HuH-7 (cell line): ENCODE results near the gene MFRP.
A peak's percentile ranks its signal among the peaks of the same experiment; 100 is the strongest.

ENCODE experiments used
- DNase-seq: peaks from one replicate; pipeline ENCODE4 v3.0.0; 2011; ENCODE audit warnings: low spot score

MFRP gene

DNA sequence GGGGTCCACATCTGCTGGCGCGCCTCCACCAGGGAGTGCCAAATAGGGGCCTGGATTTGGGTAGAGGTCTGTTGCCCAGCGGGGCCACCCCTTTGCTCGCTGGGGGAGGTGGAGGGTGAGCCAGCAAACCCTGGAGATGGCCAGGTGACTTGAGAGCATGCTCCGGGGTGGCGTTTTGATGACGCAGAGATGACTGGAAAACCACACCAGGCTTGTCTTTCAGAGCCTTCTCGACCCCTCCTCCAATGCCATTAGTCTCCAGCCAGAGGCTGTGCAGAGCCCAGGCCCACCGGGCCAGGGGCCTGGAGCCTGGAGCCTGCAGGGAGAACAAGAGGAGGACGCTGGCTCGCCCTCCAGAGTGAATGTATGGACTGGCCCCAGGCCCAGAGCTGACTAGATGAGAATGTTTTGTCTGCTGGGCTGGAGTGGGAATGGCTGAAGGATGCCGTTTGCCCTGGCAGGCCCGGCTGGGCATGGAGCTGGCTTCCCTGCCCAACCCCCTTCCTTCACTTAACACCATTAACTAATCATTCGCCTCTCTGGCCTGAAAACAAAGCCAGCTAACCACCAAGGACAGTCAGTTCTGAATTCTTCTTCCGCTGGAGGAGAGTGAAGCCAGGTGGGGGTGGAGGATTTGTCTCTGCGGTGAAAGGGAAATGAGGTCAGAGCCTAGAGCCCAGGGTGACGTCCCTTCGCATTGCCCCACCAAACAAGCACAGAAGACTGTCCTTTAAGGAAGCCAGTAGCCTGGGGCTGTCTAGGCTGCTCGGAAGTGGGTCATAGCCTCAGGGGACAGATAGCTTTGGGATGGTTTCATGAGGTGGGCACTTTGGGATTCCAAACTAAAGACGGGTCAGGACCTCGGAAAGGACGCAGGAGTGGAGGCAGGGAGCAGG is 28.0 kb downstream of the MFRP start:
- no peak for DNase-seq

DNA sequence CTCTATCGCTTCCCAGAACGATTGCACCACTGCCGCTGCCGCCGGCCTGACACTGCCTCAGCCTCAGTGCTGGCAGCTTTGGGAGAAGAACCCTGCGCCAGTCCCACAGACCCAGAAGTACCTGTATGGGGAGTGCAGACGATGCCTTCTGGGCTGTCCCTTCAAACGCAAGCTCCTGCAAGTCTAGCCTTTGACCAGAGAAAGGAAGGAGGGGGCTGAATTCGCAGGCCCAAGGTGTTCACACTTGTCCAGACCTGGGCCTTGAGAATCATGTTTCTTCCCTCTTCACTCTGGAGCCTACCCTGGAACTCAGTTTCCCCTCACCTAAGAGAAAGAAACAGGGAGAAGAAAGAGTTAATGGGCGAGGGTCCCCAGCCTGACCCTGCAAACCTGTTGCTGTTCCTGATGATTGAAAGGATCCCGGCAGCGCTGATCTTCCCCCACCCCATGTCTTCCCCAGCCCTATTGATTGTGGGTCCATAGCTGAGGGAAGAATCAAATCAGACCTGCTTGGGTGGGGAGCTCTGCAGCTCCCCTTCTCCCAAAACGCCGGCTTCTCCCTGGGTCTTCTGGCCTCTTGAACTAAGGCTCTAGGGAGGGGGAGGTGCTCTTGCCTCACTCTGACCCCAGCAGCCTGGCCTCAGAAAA is 28.8 kb downstream of the MFRP start:
- DNase-seq, result no peak

DNA sequence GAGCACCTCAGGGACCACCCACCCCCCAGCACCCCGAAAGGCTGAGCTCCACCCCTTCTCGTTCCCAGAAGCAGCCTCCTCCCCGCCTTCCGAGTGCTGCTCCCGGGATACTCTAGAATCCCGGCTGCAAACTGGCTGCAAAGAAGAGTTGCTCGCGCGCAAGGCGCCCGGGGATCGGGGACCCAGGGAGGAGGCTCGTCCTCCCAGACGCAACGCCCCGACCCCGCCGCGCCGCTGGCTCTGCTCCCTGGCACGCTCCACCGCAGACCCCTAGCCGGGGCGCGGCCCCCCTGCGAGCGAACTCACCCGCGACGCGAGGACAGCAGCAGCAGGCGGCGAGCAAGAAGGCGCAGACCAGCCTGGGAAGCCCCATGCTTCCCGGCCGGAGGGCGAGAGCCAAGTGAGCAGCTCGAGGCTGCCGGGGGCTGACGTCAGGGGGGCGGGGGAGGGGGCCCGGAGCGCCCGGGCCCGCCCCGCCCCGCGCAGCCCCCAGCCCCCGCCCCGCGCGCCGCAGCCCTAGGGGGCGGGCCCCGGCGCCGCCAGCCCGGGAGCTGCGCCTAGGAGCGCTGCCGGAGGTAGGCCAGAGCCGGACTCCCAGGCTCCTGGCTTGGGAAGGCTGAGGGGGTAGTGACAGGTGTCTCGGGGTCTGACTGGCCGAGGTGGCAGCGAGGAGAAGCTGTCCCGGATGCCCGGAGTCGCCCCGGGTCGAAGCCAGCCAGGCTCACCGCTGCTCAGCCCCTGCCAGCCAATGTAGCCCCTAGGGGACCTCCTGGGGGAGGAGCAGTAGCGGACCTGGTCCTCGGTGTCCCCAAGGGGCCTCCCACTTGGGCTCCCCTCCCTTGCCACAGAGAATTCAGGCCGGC is 29.5 kb downstream of the MFRP start, which contains the start of gene MCAM:
Gene MCAM (minus strand): TSS at position 402 of the 863 bp plus-strand sequence. CDS start 29 bp downstream, at position 373.
- peak; percentile 78 for DNase-seq

DNA sequence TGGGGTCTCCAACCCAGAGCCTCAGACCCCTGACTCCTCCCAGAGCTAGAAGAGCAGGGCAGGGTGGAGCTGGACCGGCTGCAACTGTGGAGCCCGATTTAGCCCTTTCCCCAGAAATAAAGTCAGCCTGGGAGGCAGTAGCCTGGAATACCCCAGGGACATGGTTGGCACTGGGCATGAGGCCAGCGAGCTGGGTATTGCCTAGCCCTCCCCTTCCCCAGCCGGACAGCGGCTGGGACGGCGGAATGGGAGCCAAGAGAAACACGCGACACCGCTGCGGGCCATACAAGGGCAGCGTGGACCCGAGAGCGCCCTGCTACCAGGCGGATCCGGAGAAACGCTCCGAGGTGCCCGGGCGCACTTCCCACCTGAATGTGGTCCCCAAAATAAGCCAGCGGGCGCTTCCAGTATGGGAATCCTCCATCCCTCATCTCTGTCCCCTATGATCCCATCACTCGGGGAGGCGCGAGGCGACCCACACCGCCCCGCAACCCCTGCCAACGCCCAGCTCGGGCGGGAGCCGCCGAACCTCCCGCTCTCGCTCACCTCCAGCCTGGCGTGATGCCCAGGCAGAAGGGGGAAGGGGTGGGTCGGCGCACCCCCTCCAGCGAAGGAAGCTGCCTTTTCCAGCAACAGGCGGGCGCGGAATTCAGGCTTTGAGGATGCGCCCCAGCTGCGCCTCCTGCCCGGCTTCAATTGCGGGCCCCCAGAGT is 30.3 kb downstream of the MFRP start:
- DNase-seq, result no peak

DNA sequence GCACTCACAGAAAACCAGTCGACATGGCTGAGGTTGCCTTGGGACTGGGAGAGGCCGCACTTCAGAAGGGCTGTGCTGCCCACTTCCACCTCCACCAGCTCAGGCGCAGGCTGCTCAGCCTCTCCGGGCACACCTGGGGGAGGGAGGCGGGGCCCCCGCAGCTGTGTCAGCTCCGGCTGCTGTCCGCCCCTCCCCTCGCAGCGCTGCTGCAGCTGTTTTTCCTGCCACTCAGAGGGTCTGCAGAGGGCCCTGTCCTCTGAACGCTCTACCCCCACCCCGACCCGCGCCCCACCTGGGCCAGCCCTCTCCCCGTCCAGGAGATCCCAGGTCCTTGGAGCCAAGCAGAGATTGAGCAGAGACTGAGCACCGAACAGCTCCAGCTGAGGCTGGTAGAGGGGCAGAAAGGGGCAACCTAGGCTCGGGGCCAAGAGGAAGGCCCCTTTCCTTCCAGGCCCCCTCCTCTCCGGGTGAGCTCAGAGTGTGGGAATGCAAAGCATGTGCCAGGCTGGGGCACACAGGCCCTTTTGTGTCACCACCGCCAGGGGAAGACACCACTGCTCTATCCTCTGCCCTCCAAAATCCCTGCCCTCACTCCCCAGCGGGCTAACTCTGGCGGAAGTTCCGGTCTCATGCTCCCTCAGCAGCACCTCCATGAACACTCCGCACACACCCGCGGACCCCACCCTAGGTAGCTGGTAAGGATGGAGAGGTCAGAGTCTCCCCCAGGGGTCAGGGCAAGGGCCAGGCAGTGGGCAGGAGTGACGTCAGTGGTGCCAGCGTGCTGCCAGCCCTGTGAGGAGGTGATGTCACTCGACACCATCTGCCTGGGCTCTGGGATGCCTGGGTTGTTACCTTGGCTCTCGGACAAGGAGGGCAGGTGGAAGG is 31.1 kb downstream of the MFRP start:
- no peak for DNase-seq

DNA sequence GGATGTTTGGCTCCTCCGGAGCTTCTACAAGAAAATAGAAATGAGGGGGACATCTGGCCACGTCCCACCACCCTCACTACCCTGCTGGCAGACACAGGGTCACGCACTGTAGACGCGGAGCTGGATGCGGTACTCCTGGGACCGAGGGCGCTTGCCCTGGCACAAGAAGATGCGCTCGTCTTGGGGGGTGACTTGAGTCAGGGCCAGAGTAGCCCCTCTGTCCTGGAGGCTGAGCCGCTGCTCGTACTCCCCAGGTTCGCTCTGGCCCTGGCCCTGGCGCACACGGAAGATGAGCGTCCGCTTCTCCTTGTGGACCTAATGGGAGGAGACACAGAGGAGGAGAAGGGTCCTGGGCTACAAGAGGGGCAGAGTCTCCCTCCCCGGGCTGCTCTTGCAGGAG is 31.8 kb downstream of the MFRP start:
- no peak for DNase-seq

DNA sequence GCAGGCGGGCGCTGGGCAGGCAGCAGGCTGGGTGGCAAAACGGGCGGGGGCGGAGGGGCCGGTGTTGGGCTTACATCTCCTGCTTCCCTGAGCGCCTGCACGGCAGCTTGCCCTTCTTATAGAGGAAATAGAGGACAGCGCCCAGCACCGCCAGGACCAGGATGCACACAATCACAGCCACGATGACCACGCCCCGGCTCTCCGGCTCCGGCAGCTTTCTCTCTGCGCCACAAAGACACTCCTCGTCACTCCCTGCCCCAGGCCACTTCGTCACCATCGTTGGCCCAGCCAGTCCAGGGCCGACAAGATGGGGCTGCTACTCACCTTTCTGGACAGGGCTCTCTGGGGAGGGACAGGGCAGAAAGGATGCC is 35.8 kb downstream of the MFRP start:
- no peak for DNase-seq

DNA sequence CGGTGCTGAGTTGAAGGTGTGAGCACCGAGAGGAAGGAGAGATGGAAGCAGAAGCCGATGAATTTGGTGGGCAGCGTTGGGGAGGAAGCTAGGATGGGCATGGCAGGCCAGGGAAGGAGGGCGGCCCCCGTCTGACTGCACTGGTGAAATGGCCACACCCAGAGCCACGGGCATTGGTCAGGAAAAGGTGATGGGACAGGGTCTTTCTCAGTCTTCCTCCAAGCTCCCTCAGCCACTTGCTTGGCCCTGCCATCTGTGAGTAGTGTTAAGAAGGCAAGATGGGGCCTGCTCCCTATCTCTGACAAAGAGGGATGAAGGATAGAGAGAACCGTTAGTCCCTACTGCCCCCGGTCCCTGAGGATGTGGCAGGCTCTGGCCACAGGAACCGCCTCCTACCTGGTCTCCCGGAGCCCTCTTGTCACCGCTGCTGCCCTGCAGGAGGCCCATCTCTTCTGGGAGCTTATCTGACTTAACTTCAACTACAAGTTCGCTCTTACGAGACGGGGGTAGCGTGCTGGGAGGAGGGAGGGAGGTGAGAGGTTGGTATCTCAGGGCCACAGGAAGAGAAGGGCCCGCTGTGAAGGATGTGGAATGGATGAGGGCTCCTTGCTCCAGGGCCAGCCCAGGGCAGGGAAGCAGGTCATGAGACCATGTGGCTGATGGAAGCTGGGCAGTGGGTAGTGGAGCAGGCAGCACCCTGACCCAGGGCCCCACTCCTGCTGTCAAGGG is 36.4 kb downstream of the MFRP start:
- no peak for DNase-seq

DNA sequence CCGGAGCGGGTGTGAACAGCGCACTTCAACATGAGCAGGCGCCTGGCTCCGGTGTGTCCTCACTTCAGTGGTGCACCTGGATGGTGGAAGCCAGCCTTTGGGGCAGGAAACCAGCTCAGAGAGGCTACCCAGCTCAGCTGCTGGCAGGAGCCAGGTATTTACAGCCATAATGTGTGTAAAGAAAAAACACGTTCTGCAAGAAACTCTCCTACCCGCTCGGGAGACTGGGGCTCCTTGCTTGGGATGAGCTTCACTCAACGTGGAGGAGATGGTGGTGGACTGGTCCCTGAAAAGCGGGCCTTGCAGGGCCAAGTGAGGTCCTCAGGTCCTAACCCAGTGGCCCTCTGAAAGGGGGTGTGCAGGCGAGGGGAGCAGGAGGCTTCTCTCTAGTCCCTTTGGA is 37.1 kb downstream of the MFRP start:
- DNase-seq, result no peak

DNA sequence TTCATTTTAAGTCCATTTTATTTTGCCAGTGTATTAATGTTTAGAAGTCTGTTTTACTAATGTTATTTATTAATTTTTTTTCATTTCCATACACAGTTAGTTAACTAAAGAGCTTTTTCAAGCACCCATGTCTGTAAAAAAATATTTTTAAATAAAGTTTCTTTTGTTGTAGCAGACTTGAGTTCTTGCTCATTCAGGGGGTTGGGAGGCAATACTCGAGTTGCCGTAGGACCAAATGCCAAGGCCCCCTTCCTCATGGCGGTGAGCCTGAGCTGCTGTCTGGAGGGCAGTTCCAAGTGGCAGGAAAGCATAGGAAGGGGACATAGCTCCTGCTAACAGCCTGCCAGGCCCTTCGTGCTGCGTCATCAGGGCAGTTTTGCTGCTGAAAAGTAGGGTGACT is 38.5 kb downstream of the MFRP start:
- no peak for DNase-seq

DNA sequence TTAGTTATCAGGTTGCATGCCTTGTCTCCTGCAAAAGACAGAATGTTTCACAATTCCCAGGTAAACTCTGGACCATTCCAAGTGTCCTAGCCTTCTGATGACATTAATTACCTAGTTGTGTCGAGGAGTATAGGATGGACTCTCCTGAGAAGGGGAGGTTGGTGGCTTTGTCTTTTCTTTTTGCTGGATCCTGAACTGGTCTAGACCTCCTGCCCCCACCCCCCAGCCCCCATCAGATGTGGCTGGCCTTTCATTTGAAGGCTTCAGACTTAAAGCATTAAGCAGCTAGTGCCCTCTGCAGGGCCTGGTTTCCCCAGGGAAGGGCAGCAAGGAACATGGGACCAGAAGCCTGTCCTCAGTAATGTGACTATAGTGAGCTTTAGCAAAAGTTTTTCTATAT is 39.3 kb downstream of the MFRP start:
- no peak for DNase-seq

DNA sequence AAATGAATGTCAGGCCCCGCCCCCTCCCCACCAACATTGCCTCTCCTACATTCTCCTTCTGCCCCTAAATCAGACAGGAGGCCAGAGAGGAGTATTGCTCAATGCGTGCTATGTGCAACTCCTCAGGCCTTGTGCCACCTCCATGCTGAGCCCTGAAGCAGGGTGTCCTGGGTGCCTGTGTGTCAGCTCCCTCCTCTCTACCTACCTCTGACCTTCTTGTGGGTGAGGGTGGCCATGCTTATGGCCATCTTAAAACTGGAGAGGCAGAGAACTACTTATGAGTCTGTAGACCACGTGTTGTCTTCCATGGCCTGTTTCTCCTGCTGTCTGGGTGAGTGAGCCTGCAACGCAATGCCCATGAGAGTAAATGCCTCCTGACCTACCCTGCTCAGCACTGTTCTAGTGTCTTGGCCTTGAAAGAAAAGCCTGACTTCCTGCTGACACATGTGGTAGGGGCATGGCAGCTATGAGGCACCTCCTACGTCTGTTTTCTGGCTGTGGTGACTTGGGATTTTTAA is 40.1 kb downstream of the MFRP start:
- DNase-seq, result no peak

DNA sequence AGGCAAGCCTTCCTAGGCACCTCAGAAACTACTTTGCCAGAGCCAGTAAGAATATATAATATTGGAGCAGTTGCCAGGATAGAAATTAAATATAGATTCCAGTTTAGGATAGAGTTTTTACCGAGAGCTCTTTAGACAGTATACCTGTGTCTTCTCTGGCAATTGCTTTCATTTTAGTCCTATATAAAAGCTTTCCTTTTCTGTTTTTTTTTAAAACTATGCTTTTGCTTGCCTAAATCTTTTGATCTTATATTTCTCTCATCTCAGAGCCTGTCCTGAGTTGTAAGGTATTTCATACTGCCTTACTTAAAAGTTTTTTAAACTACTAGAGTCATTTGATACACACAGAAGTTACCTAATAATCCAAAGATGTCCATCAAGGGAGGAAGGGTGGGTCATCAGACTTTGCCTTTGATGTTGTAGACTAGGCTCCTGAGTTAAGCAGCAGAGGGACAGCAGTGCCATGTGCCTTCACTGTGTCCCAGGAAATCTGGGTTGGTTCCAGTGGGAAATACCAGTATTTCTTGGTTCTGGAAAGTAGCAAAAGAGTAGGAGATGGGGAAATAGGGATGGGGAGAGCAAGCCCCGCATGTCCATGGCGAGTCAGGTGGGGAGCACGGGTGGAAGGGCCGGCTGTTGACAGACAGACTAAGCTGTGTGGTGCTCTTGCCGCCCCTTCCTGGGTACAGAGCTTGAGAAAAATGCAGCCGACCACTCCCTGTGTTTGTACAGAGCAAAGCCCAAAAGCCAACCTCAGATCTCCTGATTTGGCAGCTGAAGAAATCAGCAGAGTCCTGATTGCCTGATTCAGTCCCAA is 40.7 kb downstream of the MFRP start:
- DNase-seq, result no peak

DNA sequence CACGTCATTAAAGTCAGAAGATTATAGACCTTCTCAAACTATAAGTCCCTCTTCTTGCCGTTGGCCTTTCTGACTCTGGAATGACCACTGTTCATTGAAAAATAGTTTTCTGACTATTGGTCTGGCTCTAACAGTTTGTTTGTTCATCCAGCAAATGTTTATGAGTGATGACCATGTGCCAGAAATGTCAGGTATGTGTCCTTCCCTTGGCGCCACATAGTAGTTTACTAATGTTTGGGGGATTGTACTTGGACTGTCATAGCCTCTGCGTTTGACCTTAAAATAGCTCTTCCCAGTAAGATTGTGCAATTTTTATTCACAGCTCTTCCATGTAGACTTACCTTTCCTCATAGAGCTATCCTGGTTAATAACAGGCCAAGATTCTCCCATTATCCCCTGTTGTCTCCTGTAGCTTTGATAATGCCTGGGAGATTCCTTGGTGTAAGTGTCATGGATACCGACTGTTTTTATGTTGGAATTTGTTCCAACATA is 43.2 kb downstream of the MFRP start:
- DNase-seq, result no peak

DNA sequence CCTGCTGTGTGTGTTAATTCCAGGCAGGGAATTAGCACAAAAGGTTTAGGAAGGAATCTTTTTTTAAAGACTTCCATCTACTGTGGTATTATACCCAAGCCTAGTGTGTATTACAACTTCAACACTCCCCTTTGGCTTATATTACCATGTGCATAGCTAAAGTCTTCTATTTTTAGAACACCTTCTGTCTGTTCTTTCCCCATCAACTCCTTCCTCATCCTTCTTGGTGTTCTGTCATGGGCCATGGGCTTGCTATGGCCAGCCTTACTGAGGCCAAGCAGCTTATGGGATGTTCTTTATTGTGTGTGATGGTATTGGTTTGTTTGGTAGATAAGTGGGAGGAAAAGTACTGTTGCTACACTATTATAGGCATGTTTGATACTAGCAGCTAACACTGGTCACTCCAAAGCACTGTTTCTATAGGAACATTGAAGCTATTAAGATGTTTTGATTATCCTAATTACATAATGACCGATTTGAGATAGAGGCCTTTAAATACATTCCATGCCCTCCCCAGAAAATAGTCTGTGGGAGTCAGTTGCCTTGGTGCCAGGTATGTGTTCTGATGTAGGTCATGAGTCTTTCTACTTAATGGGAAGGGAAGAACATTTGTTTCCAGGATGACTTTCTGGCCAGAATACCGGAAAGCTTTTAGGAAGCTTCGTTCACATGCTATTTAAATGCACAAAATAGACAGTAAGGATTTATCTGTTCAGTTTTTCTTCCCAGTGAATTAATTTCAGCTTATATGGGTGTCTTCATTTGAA is 46.1 kb downstream of the MFRP start:
- no peak for DNase-seq

DNA sequence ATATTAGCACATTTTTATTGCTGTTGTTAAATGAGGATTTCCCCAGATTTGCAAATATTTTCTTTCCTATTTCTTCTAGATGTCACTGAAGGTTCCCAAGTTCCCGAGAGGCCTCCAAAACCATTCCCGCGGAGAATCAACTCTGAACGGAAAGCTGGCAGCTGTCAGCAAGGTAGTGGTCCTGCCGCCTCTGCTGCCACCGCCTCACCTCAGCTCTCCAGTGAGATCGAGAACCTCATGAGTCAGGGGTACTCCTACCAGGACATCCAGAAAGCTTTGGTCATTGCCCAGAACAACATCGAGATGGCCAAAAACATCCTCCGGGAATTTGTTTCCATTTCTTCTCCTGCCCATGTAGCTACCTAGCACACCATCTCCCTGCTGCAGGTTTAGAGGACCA is 47.1 kb downstream of the MFRP start:
- DNase-seq, result no peak

DNA sequence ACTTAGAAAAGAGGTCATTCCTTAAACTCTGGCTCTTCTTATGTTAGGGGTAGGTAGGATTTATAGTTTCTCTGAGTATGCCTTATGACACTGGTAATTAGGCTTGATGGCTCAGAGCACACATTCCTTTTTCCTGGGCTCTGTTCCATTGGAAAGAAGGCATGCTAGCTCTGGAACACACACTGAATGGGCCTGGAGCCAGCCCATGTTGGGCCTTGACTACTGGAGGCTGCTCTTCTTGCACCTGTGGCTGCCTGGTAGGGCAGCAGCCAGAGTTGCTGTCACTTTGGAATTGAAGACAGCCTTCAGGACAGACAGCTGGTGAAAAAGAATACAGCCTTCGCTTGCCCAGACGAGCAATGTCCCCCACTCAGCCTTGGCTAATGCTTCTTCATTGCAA is 47.8 kb downstream of the MFRP start:
- DNase-seq, result no peak

DNA sequence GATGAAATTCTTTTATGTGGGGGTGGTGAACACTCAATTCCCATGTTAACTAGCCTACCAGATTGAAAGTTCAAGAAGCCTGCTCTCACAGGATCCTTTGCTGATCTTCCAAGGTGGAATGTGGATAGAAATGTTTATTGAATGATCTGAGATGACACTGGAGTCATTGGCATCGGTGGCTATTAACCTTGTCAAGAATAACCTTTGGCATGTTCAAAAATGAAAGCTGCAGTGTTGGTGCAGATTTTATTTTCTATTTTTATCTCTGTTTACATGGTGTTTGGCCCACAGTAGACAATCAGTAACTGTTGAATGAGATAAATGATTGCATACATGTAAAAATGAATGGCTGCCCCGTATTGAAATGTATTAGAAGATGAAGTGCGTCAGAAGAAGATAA is 48.6 kb downstream of the MFRP start:
- no peak for DNase-seq
